ENCODE results near the gene SFMBT1. TPM values are rescaled to one million over a fixed set of nuclear protein-coding genes. Genes with fewer than 3 reads are reported as not detected.
A peak's percentile ranks its signal among the peaks of the same experiment; 100 is the strongest.

SFMBT1 gene
- total RNA-seq, 2 donors from 2014 or later: 6.9 to 10.3 TPM

DNA sequence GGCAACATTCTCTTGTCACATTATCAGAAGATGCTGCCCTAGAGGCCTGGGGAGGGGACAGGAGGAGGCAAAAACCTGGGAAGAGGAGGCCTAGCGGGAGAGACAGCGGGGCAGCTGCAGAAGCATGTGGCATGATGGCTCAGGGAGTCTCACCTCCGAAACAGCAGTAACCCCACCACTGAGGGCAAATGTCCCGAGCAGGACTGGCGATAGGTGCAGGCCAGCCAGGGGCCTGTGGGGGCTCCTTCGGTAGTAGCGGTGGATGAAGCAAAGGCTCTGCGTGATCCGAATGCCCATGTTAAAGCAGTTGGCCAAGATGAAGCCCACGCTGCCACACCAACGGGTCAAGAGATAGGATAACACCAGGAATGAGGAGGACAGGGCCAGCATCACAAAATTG is 46.3 kb upstream of the SFMBT1 start:
- 91 to 95% methylated on average over 8 to 11 of the region's 11 CpGs for WGBS, 2 experiments (ENCODE audit: insufficient coverage in 1 of 2, insufficient read length in 1 of 2)
- Histone ChIP-seq H3K27ac (ENCODE audit: low read depth, low read length) (no peak overlapping the region), H3K27me3 (ENCODE audit: control insufficient read depth, insufficient read depth, low read length, poor library complexity, severe bottlenecking) (no peaks in the 10 kb centered on the region), H3K36me3 (ENCODE audit: control insufficient read depth, insufficient read depth, low read length) (peaks cover 13% of the 10 kb centered on the region), H3K4me3 (ENCODE audit: low read length) (no peak overlapping the region), H3K9ac (ENCODE audit: extremely low read depth, low read length, poor library complexity, severe bottlenecking) (no peak overlapping the region), H3K4me1 (ENCODE audit: control insufficient read depth, insufficient read depth, low read length) (no peaks in the 10 kb centered on the region), H3K9me3 (ENCODE audit: control insufficient read depth, low read length) (no peaks in the 10 kb centered on the region)
- no peak overlapping the region for H3K27ac Mint-ChIP-seq
- DNase-seq: no peak
- H3K4me1 Mint-ChIP-seq: no peaks in the 10 kb centered on the region
- TF ChIP-seq, protein P1, sequence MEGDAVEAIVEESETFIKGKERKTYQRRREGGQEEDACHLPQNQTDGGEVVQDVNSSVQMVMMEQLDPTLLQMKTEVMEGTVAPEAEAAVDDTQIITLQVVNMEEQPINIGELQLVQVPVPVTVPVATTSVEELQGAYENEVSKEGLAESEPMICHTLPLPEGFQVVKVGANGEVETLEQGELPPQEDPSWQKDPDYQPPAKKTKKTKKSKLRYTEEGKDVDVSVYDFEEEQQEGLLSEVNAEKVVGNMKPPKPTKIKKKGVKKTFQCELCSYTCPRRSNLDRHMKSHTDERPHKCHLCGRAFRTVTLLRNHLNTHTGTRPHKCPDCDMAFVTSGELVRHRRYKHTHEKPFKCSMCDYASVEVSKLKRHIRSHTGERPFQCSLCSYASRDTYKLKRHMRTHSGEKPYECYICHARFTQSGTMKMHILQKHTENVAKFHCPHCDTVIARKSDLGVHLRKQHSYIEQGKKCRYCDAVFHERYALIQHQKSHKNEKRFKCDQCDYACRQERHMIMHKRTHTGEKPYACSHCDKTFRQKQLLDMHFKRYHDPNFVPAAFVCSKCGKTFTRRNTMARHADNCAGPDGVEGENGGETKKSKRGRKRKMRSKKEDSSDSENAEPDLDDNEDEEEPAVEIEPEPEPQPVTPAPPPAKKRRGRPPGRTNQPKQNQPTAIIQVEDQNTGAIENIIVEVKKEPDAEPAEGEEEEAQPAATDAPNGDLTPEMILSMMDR (conservative IDR thresholded peaks at IDR 0.05): no peak
- H3K9me3 Mint-ChIP-seq: no peaks in the 10 kb centered on the region
- no peak overlapping the region for H3K4me3 Mint-ChIP-seq
- H3K27me3 Mint-ChIP-seq (ENCODE audit: insufficient read depth): no peaks in the 10 kb centered on the region
- peaks cover 26% of the 10 kb centered on the region for H3K36me3 Mint-ChIP-seq (ENCODE audit: low read depth)

DNA sequence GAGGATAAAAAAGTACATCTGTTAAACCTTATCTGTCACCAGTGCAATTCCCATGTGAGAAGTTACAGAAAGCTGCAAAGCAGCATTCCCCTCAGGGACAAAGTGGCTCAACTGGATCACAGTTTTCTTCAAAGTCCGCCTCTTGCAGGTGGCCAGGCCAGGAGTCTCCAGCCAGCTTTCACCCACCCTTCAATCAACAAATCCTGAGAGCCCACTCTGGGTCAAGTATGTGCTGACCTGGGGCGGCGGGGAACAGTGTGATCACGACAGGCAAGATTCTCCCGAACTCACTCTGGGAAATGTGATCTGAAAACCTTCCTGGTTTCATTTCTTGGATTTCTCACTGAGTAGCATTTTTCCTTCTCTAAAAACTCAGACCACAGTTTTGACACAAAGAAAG is 45.1 kb upstream of the SFMBT1 start:
- no peak overlapping the region for H3K9ac ChIP-seq (ENCODE audit: extremely low read depth, low read length, poor library complexity, severe bottlenecking)
- H3K4me3 ChIP-seq (ENCODE audit: low read length): no peak overlapping the region
- H3K27ac ChIP-seq (ENCODE audit: low read depth, low read length): no peak overlapping the region
- Mint-ChIP-seq H3K4me1 (no peaks in the 10 kb centered on the region), H3K27ac (no peak overlapping the region), H3K4me3 (no peak overlapping the region), H3K9me3 (no peaks in the 10 kb centered on the region), H3K27me3 (ENCODE audit: insufficient read depth) (no peaks in the 10 kb centered on the region), H3K36me3 (ENCODE audit: low read depth) (peaks cover 26% of the 10 kb centered on the region)
- peaks cover 12% of the 10 kb centered on the region for H3K36me3 ChIP-seq (ENCODE audit: control insufficient read depth, insufficient read depth, low read length)
- H3K27me3 ChIP-seq (ENCODE audit: control insufficient read depth, insufficient read depth, low read length, poor library complexity, severe bottlenecking): no peaks in the 10 kb centered on the region
- H3K9me3 ChIP-seq (ENCODE audit: control insufficient read depth, low read length): no peaks in the 10 kb centered on the region
- no peak for DNase-seq
- TF ChIP-seq, protein P1 (conservative IDR thresholded peaks at IDR 0.05): no peak
- no peaks in the 10 kb centered on the region for H3K4me1 ChIP-seq (ENCODE audit: control insufficient read depth, insufficient read depth, low read length)
- 97 to 100% methylated on average over 1 to 5 of the region's 5 CpGs for WGBS, 2 experiments (ENCODE audit: insufficient coverage in 1 of 2, insufficient read length in 1 of 2)

DNA sequence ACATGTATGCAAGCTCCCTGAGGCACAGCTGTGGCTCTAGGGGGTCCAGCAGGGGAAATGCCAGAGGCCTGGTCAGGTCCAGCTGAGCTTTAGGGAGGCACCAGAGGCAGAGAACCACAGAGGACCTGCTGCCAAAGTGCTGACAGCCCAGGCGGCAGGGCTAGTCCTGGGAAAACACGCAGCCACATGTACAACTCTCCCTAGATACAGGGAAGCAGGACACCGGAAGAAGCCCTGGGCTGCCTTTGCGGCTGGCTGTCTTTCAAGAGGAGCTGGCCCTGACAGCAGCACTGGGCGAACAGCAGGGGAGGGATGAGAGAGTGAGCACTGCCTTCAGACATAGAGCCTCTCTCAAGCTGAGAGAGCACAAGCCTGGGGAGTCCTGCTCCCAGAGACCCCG is 43.6 kb upstream of the SFMBT1 start:
- Mint-ChIP-seq H3K4me3 (no peak overlapping the region), H3K9me3 (no peaks in the 10 kb centered on the region), H3K27me3 (ENCODE audit: insufficient read depth) (no peaks in the 10 kb centered on the region), H3K4me1 (peaks cover under 1% of the 10 kb centered on the region), H3K27ac (peak overlapping the region; percentile 30), H3K36me3 (ENCODE audit: low read depth) (peaks cover 26% of the 10 kb centered on the region)
- 90 to 92% methylated on average over 6 of the region's 6 CpGs for WGBS, 2 experiments (ENCODE audit: insufficient coverage in 1 of 2, insufficient read length in 1 of 2)
- DNase-seq: no peak
- no peaks in the 10 kb centered on the region for H3K27me3 ChIP-seq (ENCODE audit: control insufficient read depth, insufficient read depth, low read length, poor library complexity, severe bottlenecking)
- no peak overlapping the region for H3K4me3 ChIP-seq (ENCODE audit: low read length)
- no peaks in the 10 kb centered on the region for H3K4me1 ChIP-seq (ENCODE audit: control insufficient read depth, insufficient read depth, low read length)
- H3K36me3 ChIP-seq (ENCODE audit: control insufficient read depth, insufficient read depth, low read length): peaks cover 12% of the 10 kb centered on the region
- H3K27ac ChIP-seq (ENCODE audit: low read depth, low read length): no peak overlapping the region
- no peaks in the 10 kb centered on the region for H3K9me3 ChIP-seq (ENCODE audit: control insufficient read depth, low read length)
- TF ChIP-seq, protein P1 (conservative IDR thresholded peaks at IDR 0.05): no peak
- H3K9ac ChIP-seq (ENCODE audit: extremely low read depth, low read length, poor library complexity, severe bottlenecking): no peak overlapping the region

Measured in endodermal cell (in vitro differentiated cells).